HuH-7 (cell line): ENCODE measurements around the gene NABP1.

Experiments
- DNase-seq: peaks from one replicate; pipeline ENCODE4 v3.0.0; 2011; ENCODE audit warnings: low spot score

Gene NABP1

GRCh38 chr2:191649519-191649918 is 28.4 kb upstream of the NABP1 start:
- no peak for DNase-seq

DNA sequence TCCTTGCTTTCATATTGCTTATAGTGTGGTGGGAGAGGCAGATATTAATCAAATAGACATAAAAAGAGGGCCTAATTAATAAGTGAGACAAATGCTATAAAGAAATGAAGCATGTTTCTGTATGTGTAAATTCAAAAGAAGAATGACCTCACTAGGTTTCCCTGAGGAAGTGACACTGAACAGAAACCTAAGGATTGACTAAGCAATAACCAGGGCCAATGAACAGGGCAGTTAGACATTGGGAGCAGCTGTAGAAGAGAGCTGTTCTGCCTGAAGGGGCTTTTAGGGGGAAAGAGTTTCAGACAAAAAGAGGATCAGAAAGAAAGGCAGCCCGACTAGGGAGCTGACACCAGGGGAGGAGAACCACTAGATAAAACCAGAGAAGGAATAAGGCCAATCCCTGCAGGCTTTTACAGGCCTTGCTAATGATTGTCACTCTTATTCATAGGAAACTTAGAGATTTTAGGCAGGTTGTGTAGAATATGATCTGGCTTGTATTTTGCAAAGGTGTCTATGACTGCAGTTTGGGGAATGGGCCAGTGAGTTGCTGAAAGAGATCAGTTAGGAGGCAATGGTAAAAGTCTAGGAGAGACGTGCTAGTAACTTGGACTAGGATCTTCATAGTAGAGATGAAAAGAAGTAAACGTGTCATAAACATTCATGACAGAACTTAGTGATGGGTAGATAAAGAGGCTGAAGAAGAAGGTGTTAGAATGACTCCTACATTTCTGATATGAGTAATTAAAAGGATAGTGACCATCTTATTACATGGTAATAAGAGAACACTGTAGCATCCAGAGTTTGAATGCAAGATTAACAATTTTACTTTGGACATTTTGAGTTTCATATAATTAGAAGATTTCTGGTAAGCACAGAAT is 26.8 kb upstream of the NABP1 start:
- no peak for DNase-seq

- DNase-seq = no peak
Observed at GRCh38 chr2:191653667-191654391, 24.1 kb upstream of the NABP1 start.

- no peak for DNase-seq
Observed at GRCh38 chr2:191656391-191656790, 21.5 kb upstream of the NABP1 start.

DNA sequence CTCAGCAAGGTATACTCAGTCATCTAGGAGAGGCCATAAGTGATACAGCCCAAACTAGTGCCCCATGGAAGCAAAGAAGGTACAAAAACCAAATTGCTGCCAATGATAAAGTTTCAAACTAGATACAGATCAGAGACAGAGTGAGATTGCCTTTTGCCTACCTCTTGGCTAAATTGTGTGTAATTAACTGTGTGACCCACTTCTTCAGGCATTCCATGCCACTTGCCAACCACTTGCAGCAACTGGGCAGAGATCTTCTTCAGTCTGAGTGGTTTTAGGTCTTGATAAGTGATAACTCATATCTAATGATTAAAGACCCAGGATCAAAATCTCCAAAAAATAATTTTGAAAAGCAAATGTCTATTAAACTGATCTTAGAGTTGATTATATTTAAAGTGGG is 21.1 kb upstream of the NABP1 start:
- DNase-seq = no peak

GRCh38 chr2:191657977-191658376 is 20.0 kb upstream of the NABP1 start:
- no peak for DNase-seq

DNA sequence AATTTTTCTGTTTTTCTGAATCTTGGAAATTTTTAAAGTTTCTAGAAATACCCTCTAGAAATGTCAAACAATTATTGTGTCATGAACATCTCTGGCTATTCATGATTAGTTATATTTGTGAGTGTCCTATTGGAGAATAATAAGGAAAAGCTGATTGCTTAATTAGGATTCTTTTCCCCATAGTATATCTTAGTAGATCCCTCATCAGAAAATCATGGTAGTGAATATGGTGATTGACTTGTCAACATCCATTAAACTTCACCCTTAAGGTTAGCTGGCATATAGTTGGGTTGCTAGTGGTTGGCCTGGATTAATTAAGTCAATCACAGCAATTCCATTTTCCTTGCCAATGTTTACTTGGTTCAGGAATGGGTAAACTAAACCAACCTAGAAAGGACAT is 18.7 kb upstream of the NABP1 start:
- DNase-seq = no peak

DNA sequence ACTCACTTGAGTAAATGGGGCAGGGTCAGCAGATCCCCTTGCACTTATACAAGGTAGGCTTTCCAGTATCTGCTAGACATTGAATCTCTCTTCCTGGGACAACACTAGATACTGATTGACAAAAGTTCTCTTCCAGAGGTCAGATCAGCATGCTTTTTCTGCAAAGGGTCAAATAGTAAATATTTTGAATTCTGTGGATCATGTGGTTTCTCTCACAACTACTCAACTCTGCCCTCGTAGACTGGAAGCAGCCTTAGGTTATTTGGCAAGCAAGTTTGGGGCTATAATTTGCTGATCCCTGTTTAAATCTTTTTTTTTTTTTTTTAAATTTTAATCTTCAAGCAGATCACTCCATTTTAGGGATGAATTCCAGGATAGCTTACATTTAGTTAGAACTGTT is 17.4 kb upstream of the NABP1 start:
- no peak for DNase-seq

DNA sequence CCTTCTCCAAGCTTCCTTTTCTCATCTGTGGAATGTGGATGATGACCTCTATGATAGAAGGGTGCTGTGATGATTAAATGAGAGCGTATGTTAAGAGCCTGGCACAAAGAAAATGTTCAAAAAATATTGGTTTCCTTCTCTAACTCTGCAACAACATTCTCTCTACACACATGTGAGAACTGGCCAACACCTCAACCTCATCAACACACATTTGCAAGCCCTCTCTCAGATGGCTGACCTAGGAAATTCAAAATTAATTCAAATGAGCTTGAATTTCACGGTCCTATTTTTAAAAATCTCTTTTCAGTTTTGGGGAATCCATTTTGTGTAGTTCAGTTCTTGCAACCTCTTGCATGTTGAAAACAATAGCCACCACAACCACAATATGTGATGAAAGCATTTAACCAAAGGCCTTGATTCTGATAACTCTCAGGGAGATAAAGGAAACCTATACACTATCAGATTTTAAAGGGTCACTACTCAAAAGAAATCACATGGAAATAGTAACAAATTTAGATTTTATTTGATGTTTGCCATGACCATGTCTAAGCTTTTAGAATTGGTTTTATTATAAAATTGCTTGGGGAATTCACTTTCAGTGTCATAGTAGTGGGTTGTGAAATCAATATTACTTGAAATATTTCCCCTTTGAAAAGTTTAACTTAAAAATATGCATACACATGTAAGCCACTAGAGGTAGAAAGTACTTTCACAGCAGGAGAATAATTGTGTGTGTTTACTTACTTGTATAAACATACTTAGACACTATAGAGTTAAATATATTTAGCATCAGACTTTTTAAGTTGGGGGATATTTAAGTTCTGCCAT is 16.6 kb upstream of the NABP1 start:
- DNase-seq = no peak

DNA sequence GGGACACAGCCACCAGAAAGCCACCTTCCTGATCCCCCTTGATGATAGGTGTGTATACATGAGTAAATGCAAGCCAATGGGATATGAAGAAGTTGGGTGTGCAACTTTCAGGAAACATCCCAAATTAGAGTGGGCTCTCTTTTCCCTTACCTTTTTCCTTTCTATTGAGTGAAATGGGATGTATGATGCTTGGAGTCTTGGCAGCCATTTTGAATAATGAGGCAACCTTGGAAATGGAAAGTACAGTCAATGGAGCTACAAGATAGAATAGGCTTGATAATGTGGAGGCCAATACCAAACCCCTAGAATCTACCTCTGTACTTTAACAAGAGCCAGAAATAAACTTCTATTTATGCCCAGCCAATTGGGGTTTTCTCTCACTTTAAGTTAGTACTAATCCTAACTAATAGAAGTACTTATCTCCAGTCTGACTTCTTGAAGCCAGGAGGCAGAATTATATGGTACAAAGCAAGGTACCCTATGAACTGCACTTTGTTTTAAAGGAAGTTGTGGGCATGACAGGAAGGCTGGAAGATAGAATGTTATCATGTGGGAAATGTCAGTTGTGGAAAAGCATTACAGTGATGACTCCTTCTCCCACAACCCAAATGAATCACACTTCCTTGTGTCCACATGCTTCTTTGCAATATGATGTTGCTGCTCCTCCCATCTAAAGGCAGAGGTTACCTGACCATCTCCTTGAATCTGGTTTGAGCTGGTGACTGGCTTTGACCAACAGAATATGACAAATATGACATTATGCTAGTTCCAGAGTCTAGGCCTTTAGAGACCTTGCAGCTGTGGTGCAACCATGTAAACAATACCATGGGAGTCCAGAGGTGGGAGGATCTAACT is 12.9 kb upstream of the NABP1 start:
- DNase-seq = no peak

GRCh38 chr2:191666226-191666625 is 11.7 kb upstream of the NABP1 start:
- DNase-seq = no peak

GRCh38 chr2:191666732-191667131 is 11.2 kb upstream of the NABP1 start:
- no peak for DNase-seq

GRCh38 chr2:191670076-191670475 is 7.9 kb upstream of the NABP1 start:
- no peak for DNase-seq

DNA sequence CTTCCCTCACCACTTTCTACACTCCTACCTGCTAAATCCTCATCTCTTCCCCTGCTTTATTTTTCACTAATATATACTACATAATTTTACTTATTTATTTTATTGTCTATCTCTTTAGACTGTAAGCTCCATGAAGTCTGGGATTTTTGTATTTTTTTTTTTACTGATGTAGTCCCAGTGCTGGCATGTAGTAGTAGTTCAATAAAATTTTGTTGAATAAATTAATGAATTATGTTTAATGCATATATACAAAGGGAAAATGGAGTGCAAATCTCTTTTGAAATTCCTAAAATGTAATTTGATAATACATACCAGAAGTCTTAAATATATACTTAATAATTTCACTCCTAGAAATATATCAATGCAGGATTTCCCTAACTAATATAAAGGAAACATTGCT is 7.1 kb upstream of the NABP1 start:
- no peak for DNase-seq

DNA sequence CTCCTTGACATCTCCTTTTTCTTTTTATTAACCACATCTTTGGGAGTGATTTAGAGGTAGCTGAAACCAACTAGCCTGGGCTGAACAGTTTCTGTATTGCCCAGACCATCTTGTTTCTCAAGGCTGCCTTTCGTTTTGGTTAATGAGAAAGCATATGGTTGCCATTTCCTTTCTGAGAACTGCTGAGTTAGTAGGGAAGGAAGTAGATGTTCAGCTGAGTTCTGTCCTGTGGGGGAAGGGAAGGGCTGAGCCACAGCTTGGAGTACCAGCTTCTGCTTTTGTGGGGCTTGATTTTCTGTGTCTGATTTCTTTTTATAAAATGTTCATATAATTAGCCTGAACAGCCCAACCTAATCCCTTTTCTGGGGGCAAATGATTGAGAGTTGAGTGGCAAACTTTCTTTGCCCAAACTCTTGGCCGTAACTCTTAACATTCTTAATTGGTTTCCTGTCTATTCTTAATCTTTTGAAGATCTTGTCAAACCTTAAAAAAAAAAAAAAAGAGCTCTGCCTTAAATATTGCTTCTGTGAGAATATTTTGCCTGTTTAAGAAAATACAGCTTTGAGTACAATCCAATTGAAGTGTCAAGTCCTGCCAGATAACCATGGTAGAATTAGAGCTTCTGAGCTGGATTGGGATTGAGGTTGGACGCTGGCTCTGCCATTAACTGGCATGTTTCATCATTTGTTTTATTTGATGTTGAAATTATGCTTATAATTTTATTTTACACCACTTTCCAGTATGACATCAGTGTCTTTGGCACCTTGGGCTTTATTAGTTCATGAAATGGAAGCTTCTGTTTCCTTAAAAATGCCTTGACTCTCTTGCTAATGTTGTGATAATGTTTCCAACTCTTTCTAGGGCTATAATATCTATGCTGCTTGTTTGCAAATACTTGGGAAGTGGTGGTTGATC is 1.9 kb upstream of the NABP1 start:
- no peak for DNase-seq

GRCh38 chr2:191676790-191677645 is 918 bp upstream of the NABP1 start:
- DNase-seq = peak; percentile 31

- peak; percentile 62 for DNase-seq
Observed at GRCh38 chr2:191678437-191679100, 633 bp downstream of the NABP1 start.

GRCh38 chr2:191679818-191680600 is 2.1 kb downstream of the NABP1 start:
- DNase-seq = no peak
